H1 (cell line): Measurements from ENCODE around the gene MTMR10. TPM values are rescaled to one million over a fixed set of nuclear protein-coding genes. Genes with fewer than 3 reads are reported as not detected.

Experiments
- CTCF ChIA-PET: fragments of 300-600 bp; sonication (Branson Sonifier 250); formaldehyde crosslinking; loops from one replicate; lab custom pipeline; 2021; ENCODE audit not compliant: partially characterized antibody; lab: Charles Lee
- POLR2A ChIA-PET: fragments of 300-600 bp; sonication (Branson Sonifier 250); formaldehyde crosslinking; loops from one replicate; lab custom pipeline; 2021; ENCODE audit warnings: inconsistent platforms; ENCODE audit not compliant: partially characterized antibody; lab: Charles Lee
- DNase-seq, 2 experiments: peaks; one replicate each; pipeline versions ENCODE4 v3.0.0 to v3.0.0-alpha.2; 2010 to 2022; ENCODE audit warnings: low spot score in 2 of 2, low read depth in 1 of 2, mixed read lengths in 1 of 2
- FAIRE-seq: peaks from 2 replicates; lab custom pipeline; 2011; peaks lifted over from hg19 to GRCh38; lab: Jason Lieb, UNC
- H2AFZ ChIP-seq: 2 replicates; pipeline ENCODE4 v1.8.1; 2012; ENCODE audit warnings: low read length, inconsistent platforms
- H2AK5ac ChIP-seq: 2 replicates; pipeline ENCODE4 v1.6.1; 2013; ENCODE audit warnings: low read depth, low read length
- H2BK120ac ChIP-seq: replicated peaks from 2 replicates; pipeline ENCODE3; 2013; ENCODE audit warnings: low read depth, low read length, inconsistent platforms
- H2BK12ac ChIP-seq: 2 replicates; pipeline ENCODE4 v1.6.1; 2013; ENCODE audit warnings: low read depth, low read length
- H2BK15ac ChIP-seq: 2 replicates; pipeline ENCODE4 v1.6.1; 2013; ENCODE audit warnings: low read length
- H2BK20ac ChIP-seq: 2 replicates; pipeline ENCODE4 v1.6.1; 2013; ENCODE audit warnings: low read length
- H2BK5ac ChIP-seq: 2 replicates; pipeline ENCODE4 v1.6.1; 2013; ENCODE audit warnings: low read depth, low read length
- H3K14ac ChIP-seq: 2 replicates; pipeline ENCODE4 v1.6.1; 2013; ENCODE audit warnings: inconsistent platforms; ENCODE audit not compliant: insufficient read length
- H3K18ac ChIP-seq: 2 replicates; pipeline ENCODE4 v1.6.1; 2013; ENCODE audit warnings: low read length; ENCODE audit errors: extremely low read depth
- H3K23ac ChIP-seq: 2 replicates; pipeline ENCODE4 v1.6.1; 2013; ENCODE audit warnings: inconsistent platforms; ENCODE audit not compliant: insufficient read length
- H3K23me2 ChIP-seq: 2 replicates; pipeline ENCODE4 v1.6.1; 2013; ENCODE audit warnings: low read depth, low read length
- H3K27ac ChIP-seq: 2 replicates; pipeline ENCODE4 v1.6.1; 2011; ENCODE audit warnings: low read depth, low read length, inconsistent platforms
- H3K27me3 ChIP-seq, 4 experiments: replicated peaks in 1 of 4; 1 replicate in 1 of 4; 2 replicates in 3 of 4; pipeline versions ENCODE4 v1.6.1 to v1.8.1; 2011 to 2013; ENCODE audit warnings: low read length in 3 of 4, mild to moderate bottlenecking in 3 of 4, inconsistent platforms in 2 of 4, mixed read lengths in 2 of 4, moderate library complexity in 1 of 4; ENCODE audit not compliant: control insufficient read depth in 3 of 4, insufficient read depth in 3 of 4; ENCODE audit errors: extremely low read depth in 1 of 4
- H3K36me3 ChIP-seq, 4 experiments: 2 replicates each; pipeline versions ENCODE4 v1.6.1 to v1.8.1; 2011 to 2013; ENCODE audit warnings: mild to moderate bottlenecking in 4 of 4, low read length in 3 of 4, moderate library complexity in 2 of 4, control low read depth in 1 of 4, inconsistent platforms in 1 of 4; ENCODE audit not compliant: insufficient read depth in 4 of 4, control insufficient read depth in 2 of 4
- H3K4ac ChIP-seq: replicated peaks from 2 replicates; pipeline ENCODE3; 2013; ENCODE audit warnings: low read length, low read depth, mixed read lengths, inconsistent platforms; ENCODE audit not compliant: insufficient read length
- H3K4me1 ChIP-seq, 4 experiments: replicated peaks in 1 of 4; 1 replicate in 1 of 4; 2 replicates in 3 of 4; pipeline versions ENCODE4 v1.6.1 to v1.8.1; 2011 to 2013; ENCODE audit warnings: low read length in 3 of 4, inconsistent platforms in 2 of 4, mixed read lengths in 1 of 4; ENCODE audit not compliant: insufficient read depth in 4 of 4, control insufficient read depth in 3 of 4
- H3K4me2 ChIP-seq, 2 experiments: 2 replicates each; pipeline versions ENCODE4 v1.6.1 to v1.8.1; 2011 to 2013; ENCODE audit warnings: low read depth in 2 of 2, low read length in 2 of 2, control low read depth in 1 of 2, inconsistent platforms in 1 of 2, mild to moderate bottlenecking in 1 of 2; ENCODE audit not compliant: insufficient read depth in 1 of 2
- H3K4me3 ChIP-seq, 4 experiments: fragments of 200-600, 300-600 bp in 1 of 4; sonication (generic), shearing (Covaris generic), sonication (Bioruptor Twin) in 1 of 4; 2 replicates each; pipeline versions ENCODE4 v1.5.1 to v1.8.1; 2011 to 2016; ENCODE audit warnings: low read length in 4 of 4, low read depth in 3 of 4, control low read depth in 2 of 4, inconsistent platforms in 2 of 4, mild to moderate bottlenecking in 2 of 4, mixed read lengths in 1 of 4, moderate library complexity in 1 of 4; ENCODE audit not compliant: insufficient read depth in 2 of 4; ENCODE audit errors: extremely low read depth in 1 of 4
- H3K56ac ChIP-seq: replicated peaks from 2 replicates; pipeline ENCODE3; 2013; ENCODE audit warnings: low read depth, mild to moderate bottlenecking, mixed read lengths, low read length, inconsistent platforms; ENCODE audit not compliant: insufficient read length
- H3K79me1 ChIP-seq: 2 replicates; pipeline ENCODE4 v1.6.1; 2013; ENCODE audit warnings: low read depth, low read length, control low read depth
- H3K79me2 ChIP-seq, 2 experiments: 2 replicates each; pipeline versions ENCODE4 v1.6.1 to v1.8.1; 2012 to 2013; ENCODE audit warnings: low read length in 2 of 2, mild to moderate bottlenecking in 2 of 2, inconsistent platforms in 1 of 2; ENCODE audit not compliant: insufficient read depth in 2 of 2, control insufficient read depth in 1 of 2
- H3K9ac ChIP-seq, 4 experiments: replicated peaks in 1 of 4; 1 replicate in 1 of 4; 2 replicates in 3 of 4; pipeline versions ENCODE4 v1.6.1 to v1.8.1; 2011 to 2013; ENCODE audit warnings: low read depth in 3 of 4, low read length in 3 of 4, control low read depth in 2 of 4, mild to moderate bottlenecking in 2 of 4, moderate library complexity in 2 of 4, inconsistent platforms in 1 of 4; ENCODE audit errors: extremely low read depth in 1 of 4
- H3K9me3 ChIP-seq, 2 experiments: 2 replicates each; pipeline versions ENCODE4 v1.6.1 to v1.8.1; 2012 to 2013; ENCODE audit warnings: mild to moderate bottlenecking in 2 of 2, moderate library complexity in 2 of 2, control low read depth in 1 of 2, inconsistent platforms in 1 of 2, low read depth in 1 of 2, low read length in 1 of 2, mixed read lengths in 1 of 2; ENCODE audit not compliant: insufficient read depth in 2 of 2
- H4K20me1 ChIP-seq, 2 experiments: replicated peaks in 1 of 2; 2 replicates each; pipeline versions ENCODE3 to v1.8.1; 2011 to 2013; ENCODE audit warnings: inconsistent platforms in 2 of 2, low read length in 2 of 2, mild to moderate bottlenecking in 1 of 2; ENCODE audit not compliant: insufficient read depth in 2 of 2, control insufficient read depth in 1 of 2
- H4K5ac ChIP-seq: 2 replicates; pipeline ENCODE4 v1.6.1; 2013; ENCODE audit warnings: low read length, low read depth, mixed read lengths, inconsistent platforms; ENCODE audit not compliant: insufficient read length
- H4K8ac ChIP-seq: 2 replicates; pipeline ENCODE4 v1.8.0; 2013; ENCODE audit warnings: mild to moderate bottlenecking, moderate library complexity, low read length, inconsistent platforms; ENCODE audit not compliant: insufficient read depth; ENCODE audit errors: extremely low read depth
- H4K91ac ChIP-seq: replicated peaks from 2 replicates; pipeline ENCODE3; 2013; ENCODE audit warnings: low read length, mixed read lengths, inconsistent platforms; ENCODE audit not compliant: insufficient read length
- CBX5 ChIP-seq: fragments of 300-800, 300-1000 bp; sonication (generic); IDR thresholded peaks from 2 replicates; pipeline ENCODE4 v1.7.1; 2016; ENCODE audit warnings: antibody characterized with exemption, low read length, low read depth
- CTBP2 ChIP-seq: IDR thresholded peaks from 2 replicates; pipeline ENCODE4 v1.7.0; 2011; ENCODE audit warnings: borderline replicate concordance, mild to moderate bottlenecking, moderate library complexity, mixed read lengths, low read length; ENCODE audit not compliant: insufficient read depth, insufficient read length
- KDM5A ChIP-seq: fragments of 200-600 bp; IDR thresholded peaks from 2 replicates; pipeline ENCODE4 v1.7.1; 2012; ENCODE audit warnings: mild to moderate bottlenecking, low read length, inconsistent platforms, mixed read lengths
- SIN3A ChIP-seq, 2 experiments: IDR thresholded peaks in 1 of 2; conservative IDR thresholded peaks in 1 of 2; 2 replicates each; pipeline ENCODE4 v1.6.1; 2011 to 2012; ENCODE audit warnings: low read length in 2 of 2, improper control_type of control experiment in 1 of 2, low read depth in 1 of 2, mild to moderate bottlenecking in 1 of 2
- TBP ChIP-seq: IDR thresholded peaks from 2 replicates; pipeline ENCODE4 v1.6.1; 2011; ENCODE audit warnings: low read depth, low read length, improper control_type of control experiment
- TEAD4 ChIP-seq: IDR thresholded peaks from 2 replicates; pipeline ENCODE4 v1.6.1; 2012; ENCODE audit warnings: low read depth, low read length, inconsistent platforms, mixed read lengths
- WGBS, 2 experiments: shearing (Covaris generic) in 1 of 2; methylation state at CpG; one replicate each; pipeline versions ENCODE4 v1.1.6 to v1.1.7; 2013 to 2015; ENCODE audit warnings: low lambda C conversion rate in 2 of 2, mixed read lengths in 2 of 2, inconsistent platforms in 1 of 2, low coverage in 1 of 2, missing lambda C conversion rate in 1 of 2; ENCODE audit not compliant: insufficient replicate concordance in 2 of 2, insufficient coverage in 1 of 2, insufficient read length in 1 of 2; ENCODE audit errors: extremely low coverage in 1 of 2, missing lambda C conversion rate in 1 of 2; 5-methylcytosine and 5-hydroxymethylcytosine counted together
- polyA plus RNA-seq, 7 experiments: library from polyadenylated mRNA; depleted of rRNA in 3 of 7; stranded (reverse) in 5 of 7; unstranded in 2 of 7; fragments of >200 nt in 5 of 7; fragments of 200-250 nt in 2 of 7; gene quantifications; 1 replicate in 5 of 7; 2 replicates in 1 of 7; 4 replicates in 1 of 7; pipeline versions ENCODE4 v1.2.1 to v1.2.3, GENCODE V29; 2011 to 2013; ENCODE audit warnings: missing spikeins in 2 of 7, mixed read lengths in 2 of 7
- total RNA-seq: library from RNA; stranded (reverse); fragmentation: NEBNext Ultra II Directional; extraction: Animal tissue kit (Norgen Biotek cat#: 25700); gene quantifications from 2 replicates; pipeline ENCODE4 v1.2.1, GENCODE V29; 2021

MTMR10 gene
- total and polyA plus RNA-seq, 2 of the 8 experiments (the other 6 are each of a cell fraction or from before 2014, with no cell fraction given): 3.8 to 13.1 TPM

GRCh38 chr15:30906366-30906765 is 85.1 kb downstream of the MTMR10 start:
- POLR2A ChIA-PET: no interaction called here
- Histone ChIP-seq H3K23me2 (0 out of 2 replicates have a peak, but pooled peaks cover 3% of the 10 kb centered on the region), H3K56ac (no peak overlapping the region), H4K91ac (no peak overlapping the region), H4K8ac (no peak overlapping the region), H2AK5ac (no peak overlapping the region), H3K27ac (no peak overlapping the region), H2AFZ (no peak overlapping the region), H2BK15ac (no peak overlapping the region), H3K23ac (no peak overlapping the region), H3K9me3 (no peaks in the 10 kb centered on the region), H3K27me3 (no peaks in the 10 kb centered on the region), H3K14ac (no peak overlapping the region), H2BK120ac (no peak overlapping the region), H3K9ac (no peak overlapping the region), H4K5ac (no peak overlapping the region), H3K4me3 (no peak overlapping the region), H2BK12ac (no peak overlapping the region), H3K18ac (no peak overlapping the region), H3K4ac (no peak overlapping the region), H3K4me2 (no peak overlapping the region), H4K20me1 (no peaks in the 10 kb centered on the region), H3K4me1 (peaks cover 0 to 2% (median 0%) of the 10 kb centered on the region in 4 experiments; a peak in 1 of 7 replicates), H3K79me1 (no peaks in the 10 kb centered on the region; the same call in none of the 2 replicates), H3K36me3 (peaks cover 2 to 34% (median 10%) of the 10 kb centered on the region in 4 experiments), H2BK20ac (no peak overlapping the region), H3K79me2 (no peaks in the 10 kb centered on the region; a peak in 1 of 4 replicates), H2BK5ac (no peak overlapping the region)
- no peak for DNase-seq
- 97% methylated on average over 4 of the region's 4 CpGs; no CpG with 5 or more reads in 1 of the 2 experiments for WGBS, 2 experiments
- CTCF ChIA-PET: interaction anchor here (0.7 to 2.0 kb wide), 4 partner anchors 11 to 224 kb away, joined by 3 to 8 read pairs (median 4); no protein-coding TSS in a partner anchor
- FAIRE-seq: no peak
- TF ChIP-seq TEAD4 (no peak), TBP (no peak), KDM5A (no peak), CTBP2 (no peak), SIN3A (conservative IDR thresholded peaks at IDR 0.05 in 1 of 2, IDR thresholded peaks at IDR 0.05 in 1 of 2; ENCODE audit: low read depth in 1 of 2, low read length in 2 of 2) (no peak), CBX5 (no peak)
